DMS153 treated with DMSO at 0.1 percent for 48 hours (cell line): ENCODE data around the gene KLHL29.

Source experiments
- DNase-seq: peaks from one replicate; lab custom pipeline; 2025; ENCODE audit not compliant: unreplicated experiment; lab: John Stamatoyannopoulos, UW

KLHL29 gene

DNA sequence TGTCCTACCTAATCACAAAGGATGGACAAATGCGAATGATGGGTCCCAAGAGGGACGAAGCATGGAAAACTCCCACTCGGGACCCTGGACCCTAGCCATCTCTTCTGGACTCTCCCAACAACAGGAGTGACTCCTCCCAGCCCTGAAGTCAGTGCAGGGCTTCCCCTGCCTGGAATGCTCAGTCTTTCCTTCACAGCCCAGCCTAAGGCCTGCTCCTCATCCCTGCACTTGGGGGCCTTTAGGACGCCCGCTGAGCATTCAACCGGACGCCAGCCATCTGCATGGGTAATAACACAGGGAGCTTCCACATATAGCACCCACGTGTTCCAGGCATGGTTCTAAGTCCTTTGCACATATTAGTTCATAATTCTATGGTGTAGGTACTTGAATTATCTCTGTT, 237.5 kb downstream of the KLHL29 start:
- no peak for DNase-seq

DNA sequence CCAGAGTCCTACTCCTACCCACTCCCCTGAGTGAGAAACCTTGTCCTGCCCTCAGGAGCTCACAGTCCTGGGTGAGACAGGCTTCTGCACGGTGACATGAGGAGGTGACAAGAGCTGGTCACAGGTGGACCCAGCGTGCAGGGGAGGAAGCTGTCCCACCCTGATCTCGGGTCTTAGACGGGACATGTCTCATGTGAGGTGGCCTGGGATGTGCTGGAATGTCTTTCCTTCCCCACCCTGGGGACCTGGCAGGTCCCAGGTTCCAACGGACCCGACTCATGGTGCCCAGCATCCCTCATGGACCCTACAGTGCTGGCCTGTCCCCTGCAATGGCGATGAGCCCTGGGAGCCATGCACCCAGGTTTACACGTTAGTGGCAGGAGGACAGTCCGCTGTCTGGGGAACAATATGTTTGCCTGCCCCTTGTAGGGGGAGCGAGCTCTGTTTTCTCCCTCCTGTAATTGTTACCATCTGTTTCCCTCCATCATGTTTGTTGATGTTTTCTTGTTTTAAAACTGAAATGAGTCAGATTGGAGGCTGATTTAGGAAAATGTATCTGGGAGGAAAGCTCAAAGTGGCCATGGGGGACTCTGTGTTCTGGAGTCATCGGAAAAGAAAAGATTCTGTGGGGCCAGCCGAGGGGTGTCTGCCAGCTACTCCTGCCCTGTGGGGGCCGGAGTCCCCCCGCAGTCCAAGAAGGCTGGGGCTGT, 238.1 kb downstream of the KLHL29 start:
- DNase-seq: no peak

DNA sequence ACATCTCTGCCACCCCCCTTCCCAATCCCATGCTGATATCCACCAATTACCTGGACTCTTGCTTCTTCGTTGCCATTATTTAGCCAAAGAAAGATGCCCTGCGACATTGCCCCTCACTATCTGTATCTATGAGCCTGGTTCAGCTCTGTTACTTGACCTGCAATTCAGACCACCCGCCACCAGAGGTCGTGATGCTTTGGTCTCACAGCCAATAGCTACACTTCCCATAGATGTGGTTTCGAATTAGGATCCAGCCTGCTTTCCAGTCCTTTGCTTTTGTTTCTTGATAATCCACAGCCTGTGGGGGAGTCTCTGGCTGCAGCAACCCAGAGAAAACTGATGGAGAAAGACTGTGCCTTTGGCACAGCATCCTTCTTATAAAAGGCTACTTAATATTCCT, 239.4 kb downstream of the KLHL29 start:
- DNase-seq: no peak

DNA sequence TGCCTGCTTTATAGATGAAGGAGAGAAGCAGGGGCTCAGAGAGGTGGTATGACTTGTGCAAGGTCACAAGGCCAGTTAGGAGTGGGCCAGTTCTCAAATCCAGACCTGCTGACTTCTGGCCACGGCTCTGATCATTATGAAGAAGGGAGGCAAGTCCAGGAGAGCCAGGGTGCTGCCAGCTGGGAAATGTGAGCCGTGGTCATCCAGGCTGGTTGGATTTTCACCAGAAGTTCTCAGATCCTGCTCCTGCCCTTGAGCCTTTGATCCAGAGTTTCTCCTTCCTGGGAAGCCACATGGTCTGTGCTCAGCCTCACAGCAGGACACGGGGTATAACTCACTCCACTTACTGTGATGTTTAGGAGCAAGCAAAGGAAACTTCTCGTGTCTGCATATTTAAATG, 239.9 kb downstream of the KLHL29 start:
- DNase-seq: no peak

DNA sequence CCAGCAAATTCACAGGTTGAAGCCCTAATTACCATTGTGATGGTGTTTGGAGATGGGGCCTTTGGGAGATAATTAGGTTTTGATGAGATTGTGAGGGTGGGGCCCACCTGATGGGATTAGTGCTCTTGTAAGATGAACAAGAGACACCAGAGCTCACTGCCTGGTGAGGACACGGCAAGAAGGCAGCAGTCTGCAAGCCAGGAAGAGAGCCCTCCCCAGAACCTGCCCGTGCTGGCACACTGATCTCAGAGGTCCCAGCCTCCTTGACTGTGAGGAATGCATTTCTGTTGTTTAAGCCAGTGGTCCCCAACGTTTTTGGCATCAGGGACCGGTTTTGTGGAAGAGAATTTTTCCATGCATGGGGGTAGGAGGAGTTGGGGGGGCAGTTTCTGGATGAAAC, 240.7 kb downstream of the KLHL29 start:
- DNase-seq: no peak

DNA sequence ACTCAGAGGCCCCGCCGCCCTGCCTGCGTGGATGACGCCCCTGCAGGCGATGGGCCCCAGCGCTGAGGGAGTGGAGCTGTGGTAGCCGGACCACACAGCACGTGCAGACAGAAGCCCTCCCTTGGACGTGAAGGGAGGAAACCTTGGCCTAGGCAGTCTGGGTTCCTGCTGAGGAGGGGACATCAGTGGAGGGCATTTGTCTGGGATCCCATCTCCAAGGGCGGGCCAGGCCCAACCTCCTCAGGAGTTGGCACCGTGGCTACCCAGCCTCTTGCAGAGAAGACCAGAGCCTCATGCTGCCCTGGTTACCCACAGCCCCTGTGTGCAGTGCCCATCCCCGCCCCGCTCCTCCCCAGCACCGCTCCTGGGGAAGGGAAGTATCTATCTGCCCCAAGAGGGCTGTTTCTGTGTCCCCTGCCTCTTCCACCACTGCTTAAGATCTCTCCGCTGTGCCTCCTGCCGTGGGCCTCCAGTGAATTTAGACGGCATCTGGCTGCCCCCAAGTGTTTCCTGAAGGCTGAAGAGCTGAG, 241.8 kb downstream of the KLHL29 start:
- DNase-seq: no peak

DNA sequence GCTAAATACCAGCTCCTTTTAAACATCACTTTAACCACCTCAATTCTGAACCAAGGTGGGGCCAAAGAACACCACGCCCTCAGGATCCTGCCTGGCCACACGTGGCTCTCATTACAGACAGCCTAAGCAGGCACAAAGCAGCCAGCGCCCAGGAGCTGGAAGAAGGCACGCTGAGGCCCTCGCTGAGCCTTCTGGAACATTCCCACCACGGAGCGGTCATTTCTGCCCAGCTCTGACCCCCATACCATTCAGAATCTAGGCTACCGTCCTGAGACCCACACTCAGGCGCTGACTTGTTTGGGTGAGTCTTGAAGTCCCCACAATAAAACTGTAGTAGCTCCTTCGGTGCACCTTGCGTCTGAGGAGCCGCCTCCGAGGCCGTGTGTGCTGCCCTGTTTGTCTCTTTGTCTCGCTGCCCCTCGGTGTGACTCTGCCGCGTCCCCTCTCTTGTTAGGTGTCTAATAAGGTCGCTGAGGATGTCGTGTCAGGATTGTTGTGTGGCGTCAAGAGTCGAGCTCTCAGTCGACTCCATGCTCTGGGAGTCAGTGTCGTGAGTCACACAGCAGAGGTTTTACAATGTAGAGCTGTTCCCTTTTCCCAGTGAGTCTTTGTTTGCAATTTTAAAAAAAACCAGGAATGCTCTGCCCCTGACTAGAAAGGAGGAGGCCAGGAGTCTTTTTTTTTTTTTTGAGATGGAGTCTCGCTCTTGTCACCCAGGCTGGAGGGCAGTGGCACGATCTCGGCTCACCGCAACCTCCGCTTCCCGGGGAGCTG, 242.4 kb downstream of the KLHL29 start:
- no peak for DNase-seq

DNA sequence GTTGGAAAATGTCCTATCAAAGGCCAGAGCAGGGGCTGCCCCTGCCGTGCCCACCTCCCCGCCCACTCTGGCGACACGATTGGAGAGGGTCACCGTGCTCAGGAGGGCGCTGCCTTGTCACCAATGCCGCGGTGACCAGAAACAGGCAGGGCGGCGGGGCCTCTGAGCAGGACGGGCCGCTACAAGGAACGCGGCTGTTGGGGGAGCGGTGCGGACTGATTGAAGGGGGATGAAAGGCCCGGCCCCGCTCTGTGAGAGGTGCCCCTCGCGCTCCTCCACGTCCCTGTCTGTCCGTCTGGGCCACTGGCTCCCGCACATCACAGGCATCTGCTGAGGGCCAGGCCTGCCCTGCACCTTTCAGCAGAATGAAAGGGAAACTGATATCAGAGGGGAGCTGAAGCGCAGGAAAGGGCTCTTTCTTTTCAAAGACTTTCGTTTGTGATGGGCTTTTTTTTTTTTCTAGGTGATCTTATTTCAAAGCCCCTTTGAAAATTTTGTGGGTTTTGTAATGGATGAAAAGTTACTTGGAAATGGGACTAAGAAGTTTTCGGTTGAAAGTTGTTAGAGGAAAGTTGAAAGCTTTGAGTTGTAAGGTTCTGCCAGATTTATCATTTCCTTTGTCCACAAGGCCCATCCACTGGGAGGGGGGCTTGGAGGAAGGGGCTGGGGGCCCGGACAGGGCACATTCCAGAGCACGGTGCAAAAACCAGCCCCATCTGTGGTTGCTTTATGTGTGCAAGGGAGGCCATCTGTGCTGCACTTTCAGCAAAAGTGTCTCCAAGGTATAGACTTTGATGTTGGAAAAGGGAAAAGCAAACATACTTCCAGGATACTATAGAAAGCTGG, 244.2 kb downstream of the KLHL29 start:
- no peak for DNase-seq

DNA sequence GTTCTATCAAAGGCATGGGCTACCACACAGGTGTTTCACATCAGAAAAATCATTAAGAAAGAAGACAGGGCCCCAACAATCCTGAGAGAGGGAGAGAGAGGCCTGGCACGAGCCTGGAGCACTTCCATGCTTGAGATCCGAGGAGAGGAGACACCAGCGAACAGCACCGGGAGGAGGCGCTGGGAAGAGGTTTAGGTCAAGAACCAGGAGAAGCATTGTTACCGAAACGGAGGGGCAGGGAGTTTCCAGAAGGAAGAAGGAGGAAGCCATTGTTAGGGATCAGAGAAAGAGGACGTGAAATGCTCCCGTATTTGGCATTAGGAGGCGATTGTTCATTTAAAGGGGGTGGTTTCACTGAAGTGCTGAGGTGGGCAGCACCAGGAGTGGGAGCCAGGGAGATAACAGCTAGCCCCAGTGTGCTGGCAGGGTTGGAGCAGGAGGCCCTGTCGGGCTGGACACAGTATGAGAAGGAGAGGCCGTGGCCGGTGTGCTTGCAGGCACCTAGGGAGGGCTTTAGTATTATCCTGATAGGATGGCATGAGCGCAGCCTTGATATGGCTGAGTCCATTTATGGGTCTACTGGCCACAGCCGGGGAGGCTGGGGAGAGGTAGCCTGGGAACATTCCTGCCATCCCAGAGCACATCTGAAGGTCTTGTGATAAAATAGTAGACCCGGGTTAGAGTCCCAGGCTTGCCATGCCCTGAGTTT, 244.9 kb downstream of the KLHL29 start:
- no peak for DNase-seq

DNA sequence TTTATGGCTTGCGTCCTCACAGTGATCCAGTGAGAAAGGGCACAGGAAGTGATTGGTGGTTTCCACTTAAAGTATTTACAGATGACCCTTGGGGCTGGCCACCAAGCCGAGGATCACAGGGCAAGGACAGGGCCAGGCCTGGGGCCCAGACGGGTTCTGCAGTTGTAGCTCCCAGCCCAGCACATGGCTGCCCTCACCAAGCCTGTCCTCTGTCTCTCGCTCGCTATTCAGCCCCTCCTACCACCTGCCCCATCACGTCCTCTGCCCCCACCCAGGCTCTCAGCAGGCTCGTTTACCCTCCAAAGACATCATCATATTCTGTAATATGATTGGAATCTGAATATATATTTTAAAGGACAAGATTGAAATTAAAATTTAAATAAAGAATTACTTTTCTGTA, 246.0 kb downstream of the KLHL29 start:
- DNase-seq: no peak

DNA sequence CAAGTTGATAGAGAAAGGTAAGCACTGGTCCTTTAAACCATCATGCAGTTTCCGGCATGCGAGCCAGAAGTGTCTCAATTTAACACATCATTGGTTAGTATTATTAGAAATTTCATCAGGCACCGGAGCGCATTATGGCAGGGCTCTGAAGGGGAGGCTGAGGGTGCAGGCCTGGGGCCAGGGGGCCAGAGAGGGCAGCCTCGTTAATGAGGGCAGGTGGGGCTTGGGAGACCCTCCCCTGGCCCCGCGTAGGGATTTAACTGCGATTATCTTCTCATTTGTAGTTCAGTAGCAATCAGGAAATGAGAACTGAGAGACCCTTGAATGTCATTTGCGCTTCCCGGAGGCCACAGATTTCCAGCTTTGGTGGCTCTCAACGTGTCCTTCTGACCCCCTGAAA, 246.4 kb downstream of the KLHL29 start:
- DNase-seq: no peak

DNA sequence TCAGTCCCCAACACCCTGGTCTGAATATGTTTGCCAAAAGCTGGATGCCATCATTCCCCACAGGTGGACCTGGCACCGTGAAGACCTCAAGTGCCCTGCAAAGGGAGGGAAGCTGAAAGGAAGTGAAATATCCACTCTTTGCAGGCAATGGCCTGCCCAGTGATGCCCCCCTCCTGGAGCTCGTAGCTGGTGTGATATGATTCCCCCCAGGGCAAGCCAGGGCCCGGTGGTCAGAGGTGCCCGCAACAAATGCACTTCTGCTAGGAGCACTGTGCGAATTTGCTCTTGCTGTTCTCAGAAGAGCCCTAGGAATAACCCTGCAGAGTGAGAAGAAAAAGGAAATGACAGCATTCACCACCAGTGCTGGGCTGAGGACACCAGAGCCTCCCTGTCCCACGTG, 247.4 kb downstream of the KLHL29 start:
- no peak for DNase-seq

DNA sequence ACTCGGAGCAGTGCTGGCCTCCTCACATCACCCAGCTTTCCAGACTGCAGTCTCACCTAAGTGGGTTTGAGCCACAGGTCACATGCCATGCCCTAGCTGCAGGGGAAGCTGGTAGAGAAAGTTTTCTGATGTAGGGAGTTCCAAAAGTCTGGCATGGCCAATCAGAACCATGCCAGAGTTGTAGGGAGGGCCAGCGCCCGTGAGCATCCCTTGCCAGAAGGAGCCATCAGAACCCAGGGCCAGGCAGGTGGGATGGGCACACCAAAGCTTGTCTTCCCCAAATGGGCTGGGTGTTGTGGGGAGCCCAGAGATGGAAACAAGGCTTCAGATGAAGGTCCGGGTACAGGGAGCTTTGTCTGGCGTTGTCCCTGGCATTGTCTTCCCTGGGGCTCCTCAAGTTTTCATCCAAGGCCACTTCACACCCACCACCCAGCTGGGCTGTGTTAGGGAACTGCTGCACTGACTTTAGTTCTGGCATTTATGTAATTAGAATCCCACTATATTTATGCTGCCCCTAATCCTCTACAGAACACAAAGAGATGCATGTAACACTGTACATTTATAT, 247.9 kb downstream of the KLHL29 start:
- no peak for DNase-seq

DNA sequence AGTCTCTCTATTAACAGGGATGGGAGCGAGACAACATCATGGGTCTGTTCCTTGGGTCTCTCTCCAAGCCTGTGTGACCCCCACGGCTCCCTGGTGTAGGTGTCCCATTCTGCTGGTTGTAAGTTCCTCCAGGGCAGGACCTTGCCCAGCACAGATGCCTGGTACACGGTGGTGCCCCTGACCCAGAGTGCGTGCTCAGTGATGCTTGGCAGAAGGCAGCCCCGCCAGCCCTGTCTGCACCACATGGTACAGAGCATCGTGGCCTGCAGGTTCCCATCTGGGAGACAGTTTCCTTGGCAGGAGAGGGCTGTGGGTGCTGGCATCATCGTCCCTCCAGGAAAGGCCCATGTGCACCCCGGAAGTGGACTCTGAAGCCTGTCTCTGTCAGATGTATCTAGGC, 249.0 kb downstream of the KLHL29 start:
- no peak for DNase-seq

DNA sequence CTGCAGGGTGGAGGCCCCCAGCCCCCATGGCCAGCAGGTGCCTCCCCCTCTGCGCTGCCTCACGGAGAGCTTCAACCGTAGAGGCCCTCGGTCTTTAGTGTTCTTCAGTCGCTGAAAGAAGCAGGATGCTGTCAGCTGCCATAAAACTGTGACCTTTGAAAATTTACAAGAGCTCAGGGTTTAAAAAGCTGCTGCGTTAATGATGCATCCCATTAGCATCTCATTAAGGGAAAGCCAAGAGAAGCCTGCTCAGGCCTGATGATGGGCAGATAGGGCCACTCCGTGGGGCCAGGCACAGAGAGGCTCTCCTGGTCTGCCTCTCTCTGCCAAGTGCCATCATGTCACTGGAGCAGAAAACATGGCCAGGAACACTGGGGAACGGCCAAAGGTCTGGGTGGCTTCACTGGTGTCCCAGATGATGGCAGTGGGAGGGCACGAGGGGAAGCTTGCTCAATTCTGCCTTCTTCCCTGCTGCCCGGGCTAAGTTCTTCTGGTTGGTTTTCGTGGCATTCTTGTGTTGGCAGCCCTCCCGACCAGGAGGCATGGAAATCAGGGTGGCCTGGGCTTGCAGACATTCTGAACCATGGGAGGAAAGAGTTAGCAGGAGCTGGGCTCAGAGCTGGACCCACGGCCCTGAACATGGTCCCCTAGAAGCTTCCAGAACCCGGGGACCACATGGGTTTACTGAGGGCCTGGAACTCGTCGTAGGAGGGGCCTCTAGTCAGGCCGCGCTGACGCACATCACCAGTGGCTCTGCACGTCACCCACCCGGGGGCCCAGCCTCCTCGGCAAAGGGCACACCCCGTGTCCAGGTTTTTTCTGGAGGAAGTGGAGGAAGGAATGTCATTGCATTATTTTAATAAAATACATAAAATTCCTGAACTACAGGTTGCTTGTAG, 250.7 kb downstream of the KLHL29 start:
- DNase-seq: no peak

DNA sequence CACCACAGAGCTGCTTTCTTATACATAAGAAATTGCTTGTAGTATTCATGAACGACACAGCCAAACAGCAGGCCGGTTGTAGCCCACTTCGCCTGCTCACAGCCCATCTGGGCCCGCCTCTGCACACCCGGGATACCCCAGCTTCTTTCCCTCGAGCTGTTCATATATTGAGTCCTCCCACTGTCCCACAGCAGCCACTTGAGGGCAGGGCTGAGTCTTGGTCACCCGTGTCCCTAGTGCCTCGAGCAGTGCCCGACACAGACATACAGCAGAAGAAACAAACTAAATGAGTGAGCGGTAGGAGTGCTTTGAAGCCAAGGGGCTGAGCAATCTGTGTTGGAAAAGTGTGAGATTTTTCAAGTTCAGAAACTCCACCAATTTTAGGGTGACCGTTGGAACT, 251.4 kb downstream of the KLHL29 start:
- DNase-seq: no peak

DNA sequence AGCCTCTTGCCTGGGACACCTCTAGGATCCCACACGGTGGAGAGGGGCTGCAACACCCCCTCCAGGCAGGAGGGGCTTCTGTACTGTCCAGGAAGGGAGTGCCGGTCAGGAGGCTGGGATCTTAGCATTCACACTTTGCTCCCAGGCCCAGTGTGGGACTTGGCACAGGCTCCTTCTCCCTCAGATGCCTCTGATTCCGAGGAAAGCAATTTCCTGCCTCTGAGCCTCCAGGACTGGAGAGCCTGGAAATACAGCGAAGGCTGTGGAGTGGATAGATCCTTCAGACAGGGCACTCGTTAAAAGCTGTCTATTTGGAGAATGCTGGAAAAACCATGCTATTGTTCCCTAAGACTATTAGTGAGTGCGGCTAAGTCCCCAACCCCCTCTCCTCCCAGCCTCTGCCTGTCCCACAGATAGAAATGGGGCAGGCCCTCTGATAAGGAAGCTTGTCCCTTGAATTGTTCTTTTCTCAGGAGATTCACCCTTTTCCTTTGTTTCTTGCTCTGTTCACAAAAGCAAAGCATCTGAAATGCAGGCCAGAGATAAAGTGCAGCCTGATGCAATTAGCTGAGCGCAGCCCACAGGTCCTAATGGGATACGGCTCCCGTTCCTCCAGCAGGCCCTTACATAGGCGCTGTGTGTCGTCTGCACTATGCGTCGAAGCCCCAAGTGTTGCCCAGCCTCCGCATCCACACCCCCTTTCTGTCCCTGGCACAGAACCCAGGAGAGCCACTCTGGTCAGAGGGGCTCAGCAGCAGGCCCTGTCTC, 252.2 kb downstream of the KLHL29 start:
- DNase-seq: no peak

DNA sequence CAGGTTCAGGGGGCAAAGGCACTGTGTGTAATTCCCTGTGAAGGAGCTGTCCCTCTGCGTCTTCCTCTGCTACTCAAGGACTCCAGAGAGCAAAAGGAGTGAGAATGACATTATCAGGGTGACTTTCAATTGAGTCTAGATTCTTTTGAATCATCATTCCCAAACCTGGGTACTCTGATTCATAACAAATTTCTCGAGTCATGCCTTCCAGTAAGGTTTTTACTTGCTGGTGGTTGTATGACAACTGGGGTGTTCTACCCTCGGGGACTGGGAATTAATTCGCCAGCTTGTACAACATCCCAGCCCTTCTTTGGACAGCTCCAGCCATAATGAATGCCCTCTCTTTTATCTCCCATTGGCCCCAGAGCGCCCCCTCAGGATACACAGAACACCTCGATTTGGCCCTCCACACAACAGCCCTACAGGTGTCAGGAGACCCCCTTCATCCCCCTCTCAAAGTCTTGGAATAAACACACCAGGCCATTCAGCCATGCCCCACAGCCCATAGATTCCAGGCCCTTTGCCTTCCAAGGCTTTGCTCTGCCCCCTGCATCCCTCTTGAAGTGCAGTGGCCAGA, 254.5 kb downstream of the KLHL29 start:
- DNase-seq: no peak

DNA sequence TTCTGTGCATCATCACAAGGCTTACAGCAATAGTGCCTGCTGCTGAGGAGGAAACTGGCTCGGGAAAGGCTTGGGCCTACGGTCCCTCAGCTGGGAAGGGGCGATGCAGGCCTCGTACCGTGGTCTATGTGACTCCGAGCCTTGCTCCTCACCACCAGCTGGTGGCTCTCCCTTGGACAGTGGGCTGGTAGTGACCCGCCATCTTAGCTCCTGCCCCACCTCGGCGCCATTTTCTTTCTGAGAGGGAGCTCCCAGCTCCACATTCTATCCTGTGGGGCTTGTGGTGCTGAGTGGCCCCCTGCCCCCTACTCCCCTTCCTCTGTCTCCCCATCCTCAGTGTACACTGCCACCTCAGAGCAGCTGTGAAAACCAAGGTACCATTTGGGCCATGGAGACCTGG, 255.7 kb downstream of the KLHL29 start:
- no peak for DNase-seq
